Ovary (tissue), 9 donors: ENCODE data around the gene CLIP2. TPM values are rescaled to one million over a fixed set of nuclear protein-coding genes. Genes with fewer than 3 reads are reported as not detected.

Experiments
- DNase-seq, 5 donors: peaks; one replicate each; pipeline ENCODE4 v3.0.0-alpha.2; 2019 to 2020
- H3K27ac ChIP-seq, 2 donors: fragments of 200-600 bp; one replicate each; pipeline versions ENCODE4 v1.5.1 to v1.8.0; 2019 to 2022
- H3K27me3 ChIP-seq: fragments of 200-600 bp; one replicate; pipeline ENCODE4 v1.8.0; 2022
- H3K36me3 ChIP-seq: fragments of 200-600 bp; sonication (generic); one replicate; pipeline ENCODE4 v1.5.1; 2019
- H3K4me1 ChIP-seq: one replicate; pipeline ENCODE4 v1.8.1; 2013; ENCODE audit warnings: mild to moderate bottlenecking, moderate library complexity; ENCODE audit not compliant: insufficient read depth
- H3K4me3 ChIP-seq: fragments of 200-600 bp; sonication (generic); one replicate; pipeline ENCODE4 v1.5.1; 2017
- H3K9me3 ChIP-seq, 2 donors: fragments of 200-600 bp in 1 of 2; sonication (generic) in 1 of 2; one replicate each; pipeline versions ENCODE4 v1.5.1 to v1.8.1; 2013 to 2019; ENCODE audit warnings: mild to moderate bottlenecking in 1 of 2, moderate library complexity in 1 of 2
- CTCF ChIP-seq, 3 donors: fragments of 450-650 bp in 2 of 3; fragments of 200-600 bp in 1 of 3; IDR thresholded peaks; one replicate each; pipeline versions ENCODE4 v1.5.1 to v1.8.0; 2016 to 2022; ENCODE audit warnings: antibody characterized with exemption in 3 of 3, mild to moderate bottlenecking in 1 of 3
- EP300 ChIP-seq: sonication (generic); formaldehyde crosslinking; IDR thresholded peaks from one replicate; pipeline ENCODE4 v1.6.1; 2017; ENCODE audit warnings: antibody characterized with exemption
- POLR2A ChIP-seq: fragments of 450-650 bp; IDR thresholded peaks from one replicate; pipeline ENCODE4 v1.6.1; 2017; ENCODE audit warnings: antibody characterized with exemption, mild to moderate bottlenecking, moderate library complexity
- WGBS, 3 donors: extraction: QIAGEN DNeasy Blood & Tissue Kit in 1 of 3; methylation state at CpG; one replicate each; pipeline versions ENCODE4 v1.1.5 to v1.1.7; 2013 to 2017; 5-methylcytosine and 5-hydroxymethylcytosine counted together
- intact Hi-C, 4 donors: fragments of 100-400 bp; cut with DNase I; formaldehyde crosslinking; loops; one replicate each; pipeline versions ENCODE4 v1.11.0 to v1.15.1; 2022 to 2023
- polyA plus RNA-seq, 2 donors: library from polyadenylated mRNA; stranded (reverse); fragments of 200-250 nt in 1 of 2; fragments of 350-450 nt in 1 of 2; fragmentation: Illumina TruSeq in 1 of 2; extraction: RNeasy Lipid Tissue Mini Kit (QIAGEN cat#74804) in 1 of 2; gene quantifications; one replicate each; pipeline ENCODE4 v1.2.3, GENCODE V29; 2013 to 2014
- total RNA-seq, 7 donors: library from RNA; depleted of rRNA in 2 of 7; stranded (reverse); fragments of >200 nt in 2 of 7; fragmentation: NEBNext Ultra II Directional in 3 of 7; extraction: Animal tissue kit (Norgen Biotek cat#: 25700) in 3 of 7; gene quantifications; one replicate each; pipeline versions ENCODE4 v1.1.0 to v1.2.4, GENCODE V29; 2016 to 2023
- donor health status: DM: no; HTN: no; CAD: no; lungs with moderate emphysema.
- donor health status: DM: no; HTN: no; CAD: no.
- donor health status: Bipolar disorder and iron deficiency.
- donor health status: DM: yes; HTN: yes; CAD: no.
- donor health status: DM: no; HTN: no; CAD: no.
- donor health status: DM: yes; HTN: yes; CAD: no.

CLIP2 gene
- total and polyA plus RNA-seq, 9 donors, result 5.1 to 51.5 (median 28.9) TPM

- Histone ChIP-seq H3K27ac (no peak overlapping the region), H3K27me3 (no peaks in the 10 kb centered on the region), H3K9me3 (no peaks in the 10 kb centered on the region), H3K4me3 (no peak overlapping the region), H3K4me1 (peaks cover 3% of the 10 kb centered on the region), H3K36me3 (no peaks in the 10 kb centered on the region)
- TF ChIP-seq EP300, result no peak
- TF ChIP-seq POLR2A, result no peak
- TF ChIP-seq CTCF (IDR thresholded peaks at IDR 0.05), result no peak
- WGBS, 3 donors, result 68 to 77% (median 69%) methylated on average over 9 of the region's 9 CpGs
- intact Hi-C loops, result loop anchor here in 1 of 4 donors (10.0 kb wide), 1 partner anchor 574 kb away; the partner anchor contains the start of genes BUD23 and DNAJC30
- DNase-seq, result no peak
These were observed 30.6 kb upstream of the CLIP2 start for GRCh38 chr7:74258639-74259038.

- Histone ChIP-seq H3K4me3 (no peak overlapping the region), H3K36me3 (no peaks in the 10 kb centered on the region), H3K9me3 (no peaks in the 10 kb centered on the region), H3K4me1 (peaks cover 2% of the 10 kb centered on the region), H3K27me3 (no peaks in the 10 kb centered on the region), H3K27ac (no peak overlapping the region)
- DNase-seq, result no peak
- TF ChIP-seq POLR2A (no peak), CTCF (IDR thresholded peaks at IDR 0.05) (no peak), EP300 (no peak)
- 79 to 85% (median 84%) methylated on average over 20 of the region's 20 CpGs for WGBS, 3 donors
- intact Hi-C loops, result no loop called here
These were observed 26.4 kb upstream of the CLIP2 start for GRCh38 chr7:74262639-74263398.

- no peaks in the 10 kb centered on the region for H3K36me3 ChIP-seq
- WGBS, 3 donors, result 67 to 72% (median 72%) methylated on average over 21 of the region's 21 CpGs
- DNase-seq, result no peak
- H3K27me3 ChIP-seq, result no peaks in the 10 kb centered on the region
- intact Hi-C loops, result no loop called here
- no peak overlapping the region for H3K4me3 ChIP-seq
- peaks cover 2% of the 10 kb centered on the region for H3K4me1 ChIP-seq
- H3K9me3 ChIP-seq, result no peaks in the 10 kb centered on the region
- TF ChIP-seq EP300 (no peak), POLR2A (no peak), CTCF (IDR thresholded peaks at IDR 0.05) (no peak)
- H3K27ac ChIP-seq, result no peak overlapping the region
These were observed 25.6 kb upstream of the CLIP2 start for GRCh38 chr7:74263399-74264120.

GRCh38 chr7:74266191-74266963 is 22.8 kb upstream of the CLIP2 start:
- no peak for TF ChIP-seq EP300
- TF ChIP-seq CTCF (IDR thresholded peaks at IDR 0.05), result no peak
- TF ChIP-seq POLR2A, result no peak
- Histone ChIP-seq H3K27ac (no peak overlapping the region), H3K27me3 (no peaks in the 10 kb centered on the region), H3K4me1 (no peaks in the 10 kb centered on the region), H3K36me3 (no peaks in the 10 kb centered on the region), H3K9me3 (no peaks in the 10 kb centered on the region), H3K4me3 (no peak overlapping the region)
- WGBS, 3 donors, result 78 to 84% (median 80%) methylated on average over 7 of the region's 7 CpGs
- intact Hi-C loops, result no loop called here
- DNase-seq, result no peak
